ENCODE measurements around the gene EIF5.

Gene EIF5

GRCh38 chr14:103310576-103311095 is 23.4 kb upstream of the EIF5 start:
- DNase-seq (ENCODE audit: low read depth), result no peak

- DNase-seq (ENCODE audit: low read depth), result no peak
Measured at GRCh38 chr14:103311171-103311997, 22.7 kb upstream of the EIF5 start.

- no peak for DNase-seq (ENCODE audit: low read depth)
Measured at GRCh38 chr14:103312006-103312635, 21.9 kb upstream of the EIF5 start.

GRCh38 chr14:103313704-103314103 is 20.3 kb upstream of the EIF5 start:
- no peak for DNase-seq (ENCODE audit: low read depth)

- no peak for DNase-seq (ENCODE audit: low read depth)
Measured at GRCh38 chr14:103314496-103315277, 19.4 kb upstream of the EIF5 start.

GRCh38 chr14:103315351-103315911 is 18.6 kb upstream of the EIF5 start:
- DNase-seq (ENCODE audit: low read depth), result no peak

- DNase-seq (ENCODE audit: low read depth), result no peak
Measured at GRCh38 chr14:103315941-103316340, 18.1 kb upstream of the EIF5 start.

GRCh38 chr14:103316721-103317121 is 17.3 kb upstream of the EIF5 start:
- DNase-seq (ENCODE audit: low read depth), result no peak

GRCh38 chr14:103317251-103317650 is 16.8 kb upstream of the EIF5 start:
- DNase-seq (ENCODE audit: low read depth), result no peak

- DNase-seq (ENCODE audit: low read depth), result no peak
Measured at GRCh38 chr14:103317976-103318580, 16.0 kb upstream of the EIF5 start.

GRCh38 chr14:103318750-103319419 is 15.2 kb upstream of the EIF5 start:
- DNase-seq (ENCODE audit: low read depth), result no peak

GRCh38 chr14:103319422-103319821 is 14.6 kb upstream of the EIF5 start:
- no peak for DNase-seq (ENCODE audit: low read depth)

GRCh38 chr14:103326078-103326477 is 8.0 kb upstream of the EIF5 start:
- no peak for DNase-seq (ENCODE audit: low read depth)

GRCh38 chr14:103328941-103329340 is 5.1 kb upstream of the EIF5 start:
- no peak for DNase-seq (ENCODE audit: low read depth)

- DNase-seq (ENCODE audit: low read depth), result no peak
Measured at GRCh38 chr14:103329401-103330347, 4.4 kb upstream of the EIF5 start.

GRCh38 chr14:103330536-103330935 is 3.5 kb upstream of the EIF5 start:
- DNase-seq (ENCODE audit: low read depth), result no peak

- DNase-seq (ENCODE audit: low read depth), result no peak
Measured at GRCh38 chr14:103332143-103332919, 1.7 kb upstream of the EIF5 start.

- peak; percentile 55 for DNase-seq (ENCODE audit: low read depth)
Measured at GRCh38 chr14:103334644-103335622, 896 bp downstream of the EIF5 start.

All from stimulated activated CD8-positive, alpha-beta memory T cell treated with anti-CD3 and anti-CD28 coated beads, Interleukin-15, amount 100 ng/mL, for 24 hours (primary cell).